ENCODE results near the gene ZBTB1. TPM values are rescaled to one million over a fixed set of nuclear protein-coding genes. Genes with fewer than 3 reads are reported as not detected.

ZBTB1 gene
- total and polyA plus RNA-seq, 11 donors, result 9.0 to 29.5 (median 17.7) TPM

DNA sequence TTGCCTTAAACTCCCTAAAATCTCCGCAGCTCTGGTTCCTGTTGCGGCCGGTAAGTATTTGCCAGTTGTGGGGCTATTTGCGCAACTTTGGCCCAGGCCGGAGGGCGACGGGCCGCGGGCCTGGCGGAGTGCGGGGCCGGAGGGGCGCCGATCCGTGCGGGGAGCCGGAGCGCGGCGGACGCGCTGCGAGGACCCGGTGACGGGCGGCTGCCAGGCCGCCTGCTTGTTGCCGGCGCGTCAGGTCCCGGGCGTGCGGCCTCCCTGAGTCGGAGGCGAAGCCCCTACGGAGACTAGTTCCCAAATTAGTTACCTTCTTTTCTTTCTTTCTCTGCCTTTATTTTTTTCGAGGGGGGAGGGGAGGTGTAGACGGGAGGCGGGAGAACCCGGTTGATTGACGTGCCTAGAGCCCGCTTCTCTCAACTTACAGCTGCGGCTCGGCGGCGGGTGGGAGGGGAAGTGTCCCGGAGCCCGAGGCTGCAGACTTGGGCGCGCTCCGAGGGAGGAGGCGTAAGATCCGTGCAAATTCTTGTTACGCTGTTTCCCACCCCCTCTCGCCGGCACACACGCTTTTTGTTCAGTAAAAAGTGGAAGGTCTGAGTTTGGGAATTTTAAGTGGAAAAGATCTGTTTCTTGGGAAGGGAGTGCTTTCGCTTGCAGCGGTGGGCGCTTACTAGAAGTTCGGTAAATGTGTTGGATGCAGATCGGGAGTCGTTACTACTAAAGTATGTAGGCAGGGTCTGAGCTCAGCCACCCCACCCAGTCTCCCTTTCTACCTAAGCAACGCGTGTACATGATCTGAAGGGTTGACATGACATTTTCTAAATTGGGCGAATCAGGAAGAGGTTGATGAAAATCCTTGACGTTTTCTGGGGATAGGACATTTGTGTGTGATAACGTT is 576 bp downstream of the ZBTB1 start:
- WGBS, 4 donors, result 0 to 1% (median 1%) methylated on average over 44 to 68 of the region's 68 CpGs
- Histone ChIP-seq H3K9me3 (no peaks in the 10 kb centered on the region), H3K27ac (peak overlapping the region; percentile 96 to 100 (median 98)), H3K4me3 (peak overlapping the region; percentile 68 to 97 (median 89)), H3K36me3 (no peaks in the 10 kb centered on the region), H3K27me3 (no peaks in the 10 kb centered on the region), H3K4me1 (peaks cover 8 to 73% (median 60%) of the 10 kb centered on the region in 12 donors)
- TF ChIP-seq, protein P1, sequence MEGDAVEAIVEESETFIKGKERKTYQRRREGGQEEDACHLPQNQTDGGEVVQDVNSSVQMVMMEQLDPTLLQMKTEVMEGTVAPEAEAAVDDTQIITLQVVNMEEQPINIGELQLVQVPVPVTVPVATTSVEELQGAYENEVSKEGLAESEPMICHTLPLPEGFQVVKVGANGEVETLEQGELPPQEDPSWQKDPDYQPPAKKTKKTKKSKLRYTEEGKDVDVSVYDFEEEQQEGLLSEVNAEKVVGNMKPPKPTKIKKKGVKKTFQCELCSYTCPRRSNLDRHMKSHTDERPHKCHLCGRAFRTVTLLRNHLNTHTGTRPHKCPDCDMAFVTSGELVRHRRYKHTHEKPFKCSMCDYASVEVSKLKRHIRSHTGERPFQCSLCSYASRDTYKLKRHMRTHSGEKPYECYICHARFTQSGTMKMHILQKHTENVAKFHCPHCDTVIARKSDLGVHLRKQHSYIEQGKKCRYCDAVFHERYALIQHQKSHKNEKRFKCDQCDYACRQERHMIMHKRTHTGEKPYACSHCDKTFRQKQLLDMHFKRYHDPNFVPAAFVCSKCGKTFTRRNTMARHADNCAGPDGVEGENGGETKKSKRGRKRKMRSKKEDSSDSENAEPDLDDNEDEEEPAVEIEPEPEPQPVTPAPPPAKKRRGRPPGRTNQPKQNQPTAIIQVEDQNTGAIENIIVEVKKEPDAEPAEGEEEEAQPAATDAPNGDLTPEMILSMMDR (IDR thresholded peaks at IDR 0.05), result no peak
- no peak for TF ChIP-seq POLR2A (IDR thresholded peaks at IDR 0.05)
- ATAC-seq (peak; percentile 60 to 71 (median 66)), DNase-seq (peak; percentile 92 to 94 (median 93))
- intact Hi-C loops (cut with DNase I), result loop anchor here in 3 of 10 donors (1.0 to 10.0 kb wide), 3 partner anchors 35 to 160 kb away; partner anchors contain the start of gene HSPA2 (in 2 of the 3)

DNA sequence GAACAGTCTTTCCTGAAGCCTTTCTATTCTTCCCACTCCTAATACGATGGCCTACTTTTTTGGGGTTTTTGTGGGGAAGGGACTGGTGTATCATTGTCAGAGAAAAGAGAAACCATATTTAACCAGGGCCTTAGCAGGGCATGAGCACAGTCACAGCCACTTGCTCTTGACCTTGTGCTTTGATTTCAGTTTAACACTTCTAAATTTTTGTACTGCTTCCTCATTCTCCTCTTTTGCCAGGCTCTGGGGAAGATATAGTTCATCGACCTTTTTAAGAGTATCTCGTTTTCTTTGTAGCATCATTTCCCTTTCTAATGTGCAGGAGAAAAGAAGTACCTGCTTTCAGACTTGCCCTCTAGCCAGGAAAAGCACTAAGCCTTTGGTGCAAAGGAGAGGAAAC is 2.2 kb downstream of the ZBTB1 start:
- ATAC-seq, result no peak
- TF ChIP-seq, protein P1 (IDR thresholded peaks at IDR 0.05), result no peak
- no peak for TF ChIP-seq POLR2A (IDR thresholded peaks at IDR 0.05)
- Histone ChIP-seq H3K36me3 (no peaks in the 10 kb centered on the region), H3K9me3 (no peaks in the 10 kb centered on the region), H3K27me3 (no peaks in the 10 kb centered on the region), H3K4me1 (peaks cover 3 to 73% (median 61%) of the 10 kb centered on the region in 12 donors), H3K27ac (peak overlapping the region in 10 of 12 donors; percentile 13 to 100 (median 98)), H3K4me3 (peak overlapping the region in 7 of 12 donors; percentile 80 to 97 (median 90))
- no peak for DNase-seq
- 21 to 33% (median 24%) methylated on average over 3 of the region's 3 CpGs for WGBS, 4 donors
- intact Hi-C loops (cut with DNase I), result loop anchor here in 1 of 10 donors (10.0 kb wide), 1 partner anchor 162 kb away; no protein-coding TSS in a partner anchor

GRCh38 chr14:64507376-64508156 is 3.0 kb downstream of the ZBTB1 start:
- Histone ChIP-seq H3K4me3 (peak overlapping the region in 2 of 12 donors; percentile 80 to 97), H3K27ac (peak overlapping the region in 3 of 12 donors; percentile 45 to 100 (median 98)), H3K27me3 (no peaks in the 10 kb centered on the region), H3K4me1 (peaks cover 2 to 72% (median 57%) of the 10 kb centered on the region in 12 donors), H3K36me3 (no peaks in the 10 kb centered on the region), H3K9me3 (no peaks in the 10 kb centered on the region)
- intact Hi-C loops (cut with DNase I), result loop anchor here in 1 of 10 donors (10.0 kb wide), 1 partner anchor 163 kb away; no protein-coding TSS in a partner anchor
- DNase-seq (no peak), ATAC-seq (no peak)
- WGBS, 4 donors, result 68 to 73% (median 71%) methylated on average over 4 of the region's 4 CpGs
- TF ChIP-seq, protein P1 (IDR thresholded peaks at IDR 0.05), result no peak
- TF ChIP-seq POLR2A (IDR thresholded peaks at IDR 0.05), result no peak

Measured in heart left ventricle (tissue), 16 donors.